GM12878 (cell line): ENCODE measurements around the gene SEL1L3. TPM values are rescaled to one million over a fixed set of nuclear protein-coding genes. Genes with fewer than 3 reads are reported as not detected.

ENCODE experiments used
- ATAC-seq: fragments of 200-7000 bp; cut with Tn5 transposase; 3 replicates; pipeline ENCODE4 v1.9.1; 2020; ENCODE audit warnings: mild to moderate bottlenecking, moderate library complexity
- BruUV-seq: library from RNA; stranded (reverse); fragments of 400-500 nt; replicated peaks from 2 replicates; lab custom pipeline; 2021; lab: Mats Ljungman, UMichigan
- CTCF ChIA-PET: fragments of 300-600 bp; sonication (Branson Sonifier 250); formaldehyde crosslinking; extraction: SDS; loops from one replicate; lab custom pipeline; 2021; ENCODE audit warnings: inconsistent platforms; lab: Yijun Ruan, JAX
- POLR2A ChIA-PET: fragments of 350-600 bp; formaldehyde crosslinking; extraction: SDS; loops from one replicate; lab custom pipeline; 2021; ENCODE audit warnings: inconsistent platforms; lab: Charles Lee
- RAD21 ChIA-PET: fragments of 300-600 bp; sonication (Branson Sonifier 250); formaldehyde crosslinking; loops from one replicate; lab custom pipeline; 2023; ENCODE audit warnings: antibody characterized with exemption; ENCODE audit not compliant: unreplicated experiment; lab: Charles Lee
- SMC1A ChIA-PET: fragments of 300-600 bp; sonication (Branson Sonifier 250); formaldehyde crosslinking; loops from one replicate; lab custom pipeline; 2023; ENCODE audit not compliant: unreplicated experiment, uncharacterized antibody; lab: Charles Lee
- DNase-seq: peaks from one replicate; pipeline ENCODE4 v3.0.0-alpha.2; 2011; ENCODE audit warnings: low read depth, low spot score
- FAIRE-seq: peaks from 3 replicates; lab custom pipeline; 2011; peaks lifted over from hg19 to GRCh38; lab: Jason Lieb, UNC
- H2AFZ ChIP-seq: 2 replicates; pipeline ENCODE4 v1.6.0; 2011; ENCODE audit warnings: low read depth, low read length, control low read depth; ENCODE audit not compliant: control insufficient read depth
- H3K27ac ChIP-seq: 2 replicates; pipeline ENCODE4 v1.5.1; 2011; ENCODE audit warnings: control low read depth; ENCODE audit not compliant: control insufficient read depth, insufficient read depth
- H3K27me3 ChIP-seq, 2 experiments: replicated peaks in 1 of 2; 2 replicates each; pipeline versions ENCODE4 v1.6.0 to v1.6.1; 2011; ENCODE audit warnings: low read length in 1 of 2; ENCODE audit not compliant: control insufficient read depth in 2 of 2, insufficient read depth in 2 of 2
- H3K36me3 ChIP-seq, 2 experiments: 2 replicates each; pipeline ENCODE4 v1.5.1; 2011; ENCODE audit warnings: low read length in 1 of 2; ENCODE audit not compliant: control insufficient read depth in 2 of 2, insufficient read depth in 2 of 2
- H3K4me1 ChIP-seq: 2 replicates; pipeline ENCODE4 v1.6.1; 2011; ENCODE audit warnings: mild to moderate bottlenecking, low read length, moderate library complexity, mixed read lengths; ENCODE audit not compliant: control insufficient read depth, insufficient read depth
- H3K4me2 ChIP-seq: 2 replicates; pipeline ENCODE4 v1.6.0; 2011; ENCODE audit warnings: control low read depth; ENCODE audit not compliant: control insufficient read depth, insufficient read depth
- H3K4me3 ChIP-seq: fragments of 200-600 bp; sonication (generic); 2 replicates; pipeline ENCODE4 v1.5.1; 2016
- H3K79me2 ChIP-seq: 2 replicates; pipeline ENCODE4 v1.6.0; 2011; ENCODE audit warnings: low read length; ENCODE audit not compliant: control insufficient read depth, insufficient read depth
- H3K9ac ChIP-seq: 2 replicates; pipeline ENCODE4 v1.8.0; 2011; ENCODE audit warnings: low read length, control low read depth, mixed read lengths; ENCODE audit not compliant: control insufficient read depth, insufficient read depth
- H3K9me3 ChIP-seq: replicated peaks from 3 replicates; pipeline ENCODE4 v1.5.1; 2011; ENCODE audit warnings: mild to moderate bottlenecking, low read length; ENCODE audit not compliant: control insufficient read depth, insufficient read depth
- H4K20me1 ChIP-seq: 2 replicates; pipeline ENCODE4 v1.6.0; 2011; ENCODE audit not compliant: control insufficient read depth, insufficient read depth
- FOS ChIP-seq: IDR thresholded peaks from 3 replicates; pipeline ENCODE4 v1.6.1; 2011; ENCODE audit warnings: borderline replicate concordance; ENCODE audit not compliant: insufficient read length; ENCODE audit errors: extremely low read depth
- MXI1 ChIP-seq: fragments of 150-350 bp; IDR thresholded peaks from 2 replicates; pipeline ENCODE4 v1.6.1; 2011; ENCODE audit warnings: low read depth, mild to moderate bottlenecking, inconsistent platforms, low read length, improper control_type of control experiment
- NBN ChIP-seq: fragments of 450-650 bp; IDR thresholded peaks from 2 replicates; pipeline ENCODE4 v1.6.1; 2016
- POLR2AphosphoS2 ChIP-seq: IDR thresholded peaks from 2 replicates; pipeline ENCODE4 v1.6.1; 2011; ENCODE audit warnings: low read depth, mild to moderate bottlenecking, low read length, improper control_type of control experiment, moderate library complexity
- SPI1 ChIP-seq: IDR thresholded peaks from 2 replicates; pipeline ENCODE4 v1.6.1; 2011; ENCODE audit warnings: low read depth, mild to moderate bottlenecking, low read length, moderate library complexity, borderline replicate concordance; ENCODE audit not compliant: insufficient read depth
- TAF1 ChIP-seq: IDR thresholded peaks from 2 replicates; pipeline ENCODE4 v1.6.1; 2011; ENCODE audit warnings: mild to moderate bottlenecking, low read depth, low read length, borderline replicate concordance
- WGBS: methylation state at CpG from one replicate; pipeline ENCODE4 v1.1.6; 2016; ENCODE audit warnings: low lambda C conversion rate; ENCODE audit not compliant: insufficient replicate concordance, insufficient coverage; ENCODE audit errors: missing lambda C conversion rate; 5-methylcytosine and 5-hydroxymethylcytosine counted together
- in situ Hi-C: fragments of 300-500 bp; cut with MboI; formaldehyde crosslinking; loops from 9 replicates; pipeline ENCODE4 v1.14.3; 2018; ENCODE audit warnings: mixed read lengths
- intact Hi-C: fragments of 100-400 bp; cut with micrococcal nuclease; formaldehyde crosslinking; loops from one replicate; pipeline ENCODE4 v1.14.2; 2022; ENCODE audit not compliant: unreplicated experiment
- polyA plus RNA-seq, 11 experiments: library from polyadenylated mRNA; depleted of rRNA in 4 of 11; unstranded in 6 of 11; stranded (reverse) in 5 of 11; fragments of >200 nt; fragmentation: Nextera tagmentation in 4 of 11; fragmentation: Illumina TruSeq in 1 of 11; extraction: Ambion mirVana in 4 of 11; extraction: Trizol in 1 of 11; gene quantifications; 1 replicate in 1 of 11; 2 replicates in 10 of 11; pipeline versions ENCODE4 v1.2.1 to v1.2.3, GENCODE V29; 2011 to 2016; ENCODE audit warnings: inconsistent platforms in 2 of 11, missing spikeins in 2 of 11, low read depth in 1 of 11
- total RNA-seq, 4 experiments: library from RNA; depleted of rRNA in 3 of 4; stranded (reverse); fragments of >200 nt in 3 of 4; fragmentation: Illumina TruSeq in 1 of 4; extraction: Trizol in 1 of 4; gene quantifications; 2 replicates each; pipeline versions ENCODE4 v1.2.1 to v1.2.3, GENCODE V29; 2013 to 2021
- TF ChIP-seq, protein P1 (sequence below): fragments of 450-650 bp; IDR thresholded peaks from 2 replicates; pipeline ENCODE4 v1.6.1; 2018; ENCODE audit warnings: mild to moderate bottlenecking, low read depth, moderate library complexity; ENCODE audit not compliant: partially characterized antibody
- TF ChIP-seq, protein P2 (sequence below): fragments of 450-650 bp; formaldehyde crosslinking; IDR thresholded peaks from 2 replicates; pipeline ENCODE4 v1.4.0; 2020; ENCODE audit warnings: mild to moderate bottlenecking, moderate library complexity

SEL1L3 gene
- total and polyA plus RNA-seq, 10 of the 15 experiments (the other 5 are each of a cell fraction or from before 2014, with no cell fraction given) = 20.4 to 82.2 (median 47.3) TPM

DNA sequence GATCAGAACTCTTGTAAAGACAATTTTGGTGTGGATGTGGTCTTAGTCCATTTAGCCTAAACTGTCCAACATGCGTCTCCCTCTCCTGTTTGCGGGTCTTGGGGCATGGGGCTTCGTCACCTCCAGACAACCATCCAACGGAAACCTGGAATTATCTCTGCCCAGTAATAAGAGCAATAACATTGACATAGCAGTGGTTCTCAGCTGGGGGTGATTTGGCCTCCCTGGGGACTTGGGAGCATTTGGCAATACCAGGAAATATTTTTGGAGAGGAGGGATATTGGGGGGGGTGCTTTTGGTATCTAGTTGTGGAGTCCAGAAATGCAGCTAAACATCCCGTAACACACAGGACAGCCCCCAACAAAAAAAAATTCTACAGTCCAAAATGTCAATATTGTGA is 47.2 kb downstream of the SEL1L3 start:
- BruUV-seq = no TSS peak
- intact Hi-C loops = no loop called here
- RAD21 ChIA-PET = no interaction called here
- CTCF ChIA-PET = no interaction called here
- Histone ChIP-seq H4K20me1 (no peaks in the 10 kb centered on the region), H3K4me1 (no peaks in the 10 kb centered on the region), H3K36me3 (peaks cover 0 to 12% of the 10 kb centered on the region in 2 experiments; a peak in 1 of 4 replicates), H3K79me2 (no peaks in the 10 kb centered on the region), H3K9ac (no peak overlapping the region), H3K4me3 (no peak overlapping the region), H3K9me3 (no peaks in the 10 kb centered on the region), H3K4me2 (no peak overlapping the region), H2AFZ (no peak overlapping the region), H3K27ac (no peak overlapping the region), H3K27me3 (no peaks in the 10 kb centered on the region)
- SMC1A ChIA-PET = interaction anchor here (0.6 to 1.2 kb wide), 2 partner anchors 8 to 261 kb away, joined by 3 read pairs; no protein-coding TSS in a partner anchor
- 84% methylated on average over 5 of the region's 5 CpGs for WGBS
- POLR2A ChIA-PET = interaction anchor here (0.6 kb wide), 2 partner anchors 43 to 74 kb away, joined by 3 to 4 read pairs; no protein-coding TSS in a partner anchor
- DNase-seq (no peak), ATAC-seq (no peak), FAIRE-seq (no peak)
- TF ChIP-seq FOS (no peak), TAF1 (no peak), NBN (no peak), POLR2AphosphoS2 (no peak)
- in situ Hi-C loops = no loop called here

DNA sequence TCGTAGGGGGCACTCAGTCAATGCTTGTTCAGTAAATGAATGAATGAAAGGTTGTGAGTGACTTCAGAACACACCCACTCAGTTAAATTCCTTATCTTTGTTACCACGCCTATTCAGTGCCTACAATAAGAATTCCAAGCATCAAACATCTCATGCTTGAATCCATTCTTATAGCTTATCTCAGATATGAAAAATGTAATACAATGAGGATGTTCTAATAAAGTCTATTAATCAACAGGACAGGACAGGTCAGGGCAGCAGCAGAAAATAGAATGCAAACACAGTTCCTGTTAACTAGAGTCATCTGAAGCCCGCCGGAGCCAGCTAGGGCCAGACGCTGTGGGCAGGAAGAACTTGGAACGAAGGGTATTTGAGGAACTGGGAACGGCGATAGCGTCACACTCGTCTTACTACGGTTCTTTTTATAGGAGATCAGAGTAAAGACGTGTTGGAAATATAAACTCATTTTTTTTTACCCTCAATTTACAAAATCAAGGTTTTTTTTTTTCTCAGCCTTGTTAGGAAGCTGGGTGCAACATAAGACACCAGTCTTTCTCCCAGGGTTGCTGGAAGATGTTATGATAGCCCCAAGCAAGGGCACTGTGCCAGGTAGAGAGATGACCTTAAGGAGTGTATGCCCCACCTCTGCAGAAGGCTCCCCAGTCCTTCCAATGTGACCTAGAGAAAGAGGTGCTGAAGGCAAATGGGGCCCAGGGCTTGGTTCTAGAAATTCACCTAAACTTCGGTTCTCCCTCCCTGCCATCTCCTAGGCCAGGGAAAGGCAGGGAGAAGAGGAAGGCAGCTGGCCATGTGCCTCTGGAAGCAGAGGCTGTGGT is 48.3 kb downstream of the SEL1L3 start:
- ChIA-PET POLR2A (no interaction called here), RAD21 (no interaction called here), CTCF (interaction anchor here (0.7 to 1.1 kb wide), 3 partner anchors 20 to 605 kb away, joined by 3 to 7 read pairs (median 3); no protein-coding TSS in a partner anchor), SMC1A (no interaction called here)
- no peak overlapping the region for H2AFZ ChIP-seq
- no peak overlapping the region for H3K4me3 ChIP-seq
- peaks cover 0 to 12% of the 10 kb centered on the region in 2 experiments; a peak in 1 of 4 replicates for H3K36me3 ChIP-seq
- no peak overlapping the region for H3K9ac ChIP-seq
- H4K20me1 ChIP-seq = no peaks in the 10 kb centered on the region
- no peak overlapping the region for H3K27ac ChIP-seq
- H3K4me2 ChIP-seq = no peak overlapping the region
- DNase-seq (no peak), ATAC-seq (no peak), FAIRE-seq (no peak)
- no TSS peak for BruUV-seq
- no peaks in the 10 kb centered on the region for H3K79me2 ChIP-seq
- no peaks in the 10 kb centered on the region for H3K4me1 ChIP-seq
- intact Hi-C loops (no loop called here), in situ Hi-C loops (no loop called here)
- no peaks in the 10 kb centered on the region for H3K27me3 ChIP-seq
- H3K9me3 ChIP-seq = no peaks in the 10 kb centered on the region
- 70% methylated on average over 13 of the region's 13 CpGs for WGBS
- TF ChIP-seq, protein P1, sequence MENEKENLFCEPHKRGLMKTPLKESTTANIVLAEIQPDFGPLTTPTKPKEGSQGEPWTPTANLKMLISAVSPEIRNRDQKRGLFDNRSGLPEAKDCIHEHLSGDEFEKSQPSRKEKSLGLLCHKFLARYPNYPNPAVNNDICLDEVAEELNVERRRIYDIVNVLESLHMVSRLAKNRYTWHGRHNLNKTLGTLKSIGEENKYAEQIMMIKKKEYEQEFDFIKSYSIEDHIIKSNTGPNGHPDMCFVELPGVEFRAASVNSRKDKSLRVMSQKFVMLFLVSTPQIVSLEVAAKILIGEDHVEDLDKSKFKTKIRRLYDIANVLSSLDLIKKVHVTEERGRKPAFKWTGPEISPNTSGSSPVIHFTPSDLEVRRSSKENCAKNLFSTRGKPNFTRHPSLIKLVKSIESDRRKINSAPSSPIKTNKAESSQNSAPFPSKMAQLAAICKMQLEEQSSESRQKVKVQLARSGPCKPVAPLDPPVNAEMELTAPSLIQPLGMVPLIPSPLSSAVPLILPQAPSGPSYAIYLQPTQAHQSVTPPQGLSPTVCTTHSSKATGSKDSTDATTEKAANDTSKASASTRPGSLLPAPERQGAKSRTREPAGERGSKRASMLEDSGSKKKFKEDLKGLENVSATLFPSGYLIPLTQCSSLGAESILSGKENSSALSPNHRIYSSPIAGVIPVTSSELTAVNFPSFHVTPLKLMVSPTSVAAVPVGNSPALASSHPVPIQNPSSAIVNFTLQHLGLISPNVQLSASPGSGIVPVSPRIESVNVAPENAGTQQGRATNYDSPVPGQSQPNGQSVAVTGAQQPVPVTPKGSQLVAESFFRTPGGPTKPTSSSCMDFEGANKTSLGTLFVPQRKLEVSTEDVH = no peak
- TF ChIP-seq SPI1 (no peak), MXI1 (no peak)
- TF ChIP-seq, protein P2, sequence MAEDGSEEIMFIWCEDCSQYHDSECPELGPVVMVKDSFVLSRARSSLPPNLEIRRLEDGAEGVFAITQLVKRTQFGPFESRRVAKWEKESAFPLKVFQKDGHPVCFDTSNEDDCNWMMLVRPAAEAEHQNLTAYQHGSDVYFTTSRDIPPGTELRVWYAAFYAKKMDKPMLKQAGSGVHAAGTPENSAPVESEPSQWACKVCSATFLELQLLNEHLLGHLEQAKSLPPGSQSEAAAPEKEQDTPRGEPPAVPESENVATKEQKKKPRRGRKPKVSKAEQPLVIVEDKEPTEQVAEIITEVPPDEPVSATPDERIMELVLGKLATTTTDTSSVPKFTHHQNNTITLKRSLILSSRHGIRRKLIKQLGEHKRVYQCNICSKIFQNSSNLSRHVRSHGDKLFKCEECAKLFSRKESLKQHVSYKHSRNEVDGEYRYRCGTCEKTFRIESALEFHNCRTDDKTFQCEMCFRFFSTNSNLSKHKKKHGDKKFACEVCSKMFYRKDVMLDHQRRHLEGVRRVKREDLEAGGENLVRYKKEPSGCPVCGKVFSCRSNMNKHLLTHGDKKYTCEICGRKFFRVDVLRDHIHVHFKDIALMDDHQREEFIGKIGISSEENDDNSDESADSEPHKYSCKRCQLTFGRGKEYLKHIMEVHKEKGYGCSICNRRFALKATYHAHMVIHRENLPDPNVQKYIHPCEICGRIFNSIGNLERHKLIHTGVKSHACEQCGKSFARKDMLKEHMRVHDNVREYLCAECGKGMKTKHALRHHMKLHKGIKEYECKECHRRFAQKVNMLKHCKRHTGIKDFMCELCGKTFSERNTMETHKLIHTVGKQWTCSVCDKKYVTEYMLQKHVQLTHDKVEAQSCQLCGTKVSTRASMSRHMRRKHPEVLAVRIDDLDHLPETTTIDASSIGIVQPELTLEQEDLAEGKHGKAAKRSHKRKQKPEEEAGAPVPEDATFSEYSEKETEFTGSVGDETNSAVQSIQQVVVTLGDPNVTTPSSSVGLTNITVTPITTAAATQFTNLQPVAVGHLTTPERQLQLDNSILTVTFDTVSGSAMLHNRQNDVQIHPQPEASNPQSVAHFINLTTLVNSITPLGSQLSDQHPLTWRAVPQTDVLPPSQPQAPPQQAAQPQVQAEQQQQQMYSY = no peak
